Natural killer cell treated with Interleukin-12 subunit alpha and Interleukin-12 subunit beta and Interleukin-15 and Interleukin-18, amount 100 ng/mL, for 72 hours (primary cell): Measurements from ENCODE around the gene SCPEP1. TPM values are rescaled to one million over a fixed set of nuclear protein-coding genes. Genes with fewer than 3 reads are reported as not detected.

ENCODE experiments used
- ATAC-seq, 2 donors: fragments of 150-1000 bp; cut with Tn5 transposase in 1 of 2; sonication (Bioruptor Pico), chemical (Tn5 transposase) in 1 of 2; 2 replicates each; pipeline ENCODE4 v1.10.0; 2021
- DNase-seq: peaks from one replicate; pipeline ENCODE4 v3.0.0; 2022; ENCODE audit warnings: low spot score
- H3K27ac Mint-ChIP-seq, 2 donors: 1 replicate in 1 of 2; 2 replicates in 1 of 2; pipeline ENCODE4 v1.8.0; 2022; ENCODE audit warnings: mixed read lengths in 2 of 2, mild to moderate bottlenecking in 1 of 2, moderate library complexity in 1 of 2
- H3K27me3 Mint-ChIP-seq, 2 donors: 1 replicate in 1 of 2; 2 replicates in 1 of 2; pipeline ENCODE4 v1.8.0; 2022; ENCODE audit warnings: mixed read lengths in 2 of 2
- H3K36me3 Mint-ChIP-seq: one replicate; pipeline ENCODE4 v1.8.0; 2022; ENCODE audit warnings: mixed read lengths
- H3K4me1 Mint-ChIP-seq, 2 donors: 1 replicate in 1 of 2; 2 replicates in 1 of 2; pipeline ENCODE4 v1.8.0; 2022; ENCODE audit warnings: low read depth in 2 of 2, mixed read lengths in 2 of 2, mild to moderate bottlenecking in 1 of 2
- H3K4me3 Mint-ChIP-seq: one replicate; pipeline ENCODE4 v1.8.0; 2022; ENCODE audit warnings: mixed read lengths
- H3K9me3 Mint-ChIP-seq: 2 replicates; pipeline ENCODE4 v1.8.0; 2022; ENCODE audit warnings: mixed read lengths
- total RNA-seq, 2 donors: library from RNA; stranded (reverse); gene quantifications; one replicate each; pipeline ENCODE4 v1.2.3, GENCODE V29; 2022

Gene SCPEP1
- total RNA-seq, 2 donors from 2014 or later = 13.2 to 21.7 TPM

DNA sequence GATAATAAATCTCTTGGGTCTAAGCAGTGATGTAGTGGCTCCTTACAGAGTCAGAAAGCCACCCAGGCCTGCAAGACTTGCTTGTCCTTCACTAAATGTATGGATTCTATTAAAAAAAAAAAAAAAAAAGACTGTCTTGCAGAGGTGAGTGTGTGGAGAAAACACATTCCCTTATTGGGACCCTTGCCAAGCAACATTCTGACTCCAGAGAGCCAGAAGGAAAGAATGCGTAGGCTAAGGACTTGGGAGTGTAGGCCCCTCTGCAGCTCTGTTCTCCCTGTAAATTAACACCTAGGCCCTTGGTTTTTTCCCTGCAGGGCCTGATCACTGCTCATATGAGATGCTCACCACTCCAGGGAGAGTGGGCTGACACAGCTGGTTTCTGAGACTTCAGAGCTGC lies 17.8 kb downstream of the SCPEP1 start:
- Mint-ChIP-seq H3K36me3 (no peaks in the 10 kb centered on the region), H3K27ac (no peak overlapping the region), H3K9me3 (no peaks in the 10 kb centered on the region), H3K27me3 (no peaks in the 10 kb centered on the region), H3K4me3 (no peak overlapping the region), H3K4me1 (no peaks in the 10 kb centered on the region)
- DNase-seq (no peak), ATAC-seq (no peak)

DNA sequence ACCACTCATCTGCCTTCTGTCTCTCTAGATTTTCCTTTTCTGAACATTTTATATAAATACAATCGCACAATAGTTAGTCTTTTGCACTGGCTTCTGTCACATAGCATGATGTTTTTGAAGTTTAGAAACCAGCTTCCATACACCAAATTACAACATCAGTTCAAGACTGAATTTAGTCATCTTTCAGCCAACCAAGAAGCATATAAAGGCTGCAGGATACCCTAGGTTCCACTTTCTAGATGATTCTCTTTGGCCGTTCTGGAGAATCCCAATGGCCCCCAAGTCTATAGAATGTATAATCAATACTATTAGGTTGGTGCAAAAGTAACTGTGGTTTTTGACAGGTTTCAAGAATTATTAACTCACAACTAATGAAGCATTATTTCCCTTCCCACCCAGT lies 19.4 kb downstream of the SCPEP1 start:
- H3K36me3 Mint-ChIP-seq = no peaks in the 10 kb centered on the region
- H3K27ac Mint-ChIP-seq = no peak overlapping the region
- H3K4me1 Mint-ChIP-seq = no peaks in the 10 kb centered on the region
- no peaks in the 10 kb centered on the region for H3K9me3 Mint-ChIP-seq
- H3K4me3 Mint-ChIP-seq = no peak overlapping the region
- H3K27me3 Mint-ChIP-seq = no peaks in the 10 kb centered on the region
- ATAC-seq (no peak), DNase-seq (no peak)

DNA sequence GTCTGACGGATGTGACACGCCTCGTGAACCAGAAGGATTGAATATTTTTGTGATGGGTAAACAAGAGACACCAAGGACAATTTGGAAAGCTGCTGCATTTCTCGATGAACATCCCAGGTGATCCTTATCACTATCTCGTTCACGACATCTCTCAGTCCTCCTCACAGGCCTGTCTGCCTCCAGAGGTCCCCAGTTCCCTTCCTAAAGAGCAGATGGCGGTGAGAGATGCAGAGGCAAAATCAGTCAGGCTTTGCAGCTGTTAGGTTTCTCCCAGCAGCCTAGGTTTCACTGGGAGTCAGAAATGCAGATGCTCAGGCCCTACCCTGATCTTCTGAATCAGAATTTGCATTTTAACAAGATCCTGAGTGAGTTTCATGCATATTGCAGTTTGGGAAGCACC lies 23.6 kb downstream of the SCPEP1 start:
- Mint-ChIP-seq H3K4me1 (peaks cover 17 to 18% of the 10 kb centered on the region in 2 donors), H3K4me3 (no peak overlapping the region), H3K36me3 (no peaks in the 10 kb centered on the region), H3K9me3 (no peaks in the 10 kb centered on the region), H3K27me3 (no peaks in the 10 kb centered on the region), H3K27ac (no peak overlapping the region)
- DNase-seq = no peak
- ATAC-seq = no peak

DNA sequence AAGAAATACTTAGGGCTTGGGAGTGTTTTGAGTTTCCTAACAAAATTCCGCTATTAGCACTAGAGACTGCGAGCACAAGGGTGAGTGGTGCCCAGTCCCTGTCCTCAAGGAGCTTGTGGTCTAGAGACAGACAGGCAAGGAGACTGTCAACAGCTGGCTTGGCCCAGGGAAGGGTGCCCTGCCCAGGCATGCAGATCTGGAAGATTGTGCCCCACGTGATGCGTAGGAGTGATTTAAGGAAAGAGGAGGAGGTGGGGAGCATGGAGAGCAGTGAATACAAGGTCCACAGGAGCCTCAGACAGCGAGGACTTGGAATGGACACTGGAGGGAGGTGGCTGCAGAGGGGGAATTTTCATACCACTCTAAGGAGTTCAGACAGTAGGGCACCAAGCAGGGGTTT lies 25.0 kb downstream of the SCPEP1 start:
- Mint-ChIP-seq H3K27ac (no peak overlapping the region), H3K4me3 (no peak overlapping the region), H3K27me3 (no peaks in the 10 kb centered on the region), H3K4me1 (peaks cover 17 to 18% of the 10 kb centered on the region in 2 donors), H3K9me3 (no peaks in the 10 kb centered on the region), H3K36me3 (no peaks in the 10 kb centered on the region)
- no peak for DNase-seq
- ATAC-seq = no peak

DNA sequence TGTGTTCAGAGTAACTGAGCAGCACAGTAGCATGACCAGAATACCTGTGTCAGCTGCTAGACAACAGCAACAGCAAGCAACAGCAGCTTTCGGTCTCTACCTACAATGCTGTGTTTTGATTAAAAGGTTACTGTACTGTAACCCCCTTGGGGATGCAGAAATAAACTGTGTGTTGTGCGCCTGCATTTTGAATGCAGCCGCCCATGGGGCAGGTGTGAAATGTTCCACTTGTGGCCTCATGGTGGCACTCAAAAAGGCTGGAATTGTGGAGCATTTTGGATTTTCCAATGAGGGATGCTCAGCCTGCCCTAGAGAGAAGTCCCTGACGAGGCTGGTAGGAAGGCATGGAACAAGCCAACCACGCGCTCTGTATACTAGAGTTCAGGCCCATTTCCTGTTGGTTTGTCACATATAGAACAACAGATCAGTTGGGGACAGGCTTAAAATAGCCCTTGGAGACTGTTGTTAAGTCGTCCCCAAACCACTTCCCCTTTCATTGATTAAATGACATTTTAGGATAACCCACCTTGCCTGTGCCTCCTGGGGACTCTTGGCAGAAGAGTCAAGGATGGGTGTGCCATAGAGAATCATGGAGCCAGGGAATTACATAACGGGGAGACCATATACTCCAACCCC lies 27.1 kb downstream of the SCPEP1 start:
- H3K4me3 Mint-ChIP-seq = no peak overlapping the region
- no peak for DNase-seq
- H3K27me3 Mint-ChIP-seq = peaks cover 0 to 10% of the 10 kb centered on the region in 2 donors
- no peaks in the 10 kb centered on the region for H3K36me3 Mint-ChIP-seq
- H3K9me3 Mint-ChIP-seq = no peaks in the 10 kb centered on the region
- peak; percentile 73 to 78 for ATAC-seq
- H3K27ac Mint-ChIP-seq = no peak overlapping the region
- peaks cover 18 to 20% of the 10 kb centered on the region in 2 donors for H3K4me1 Mint-ChIP-seq

DNA sequence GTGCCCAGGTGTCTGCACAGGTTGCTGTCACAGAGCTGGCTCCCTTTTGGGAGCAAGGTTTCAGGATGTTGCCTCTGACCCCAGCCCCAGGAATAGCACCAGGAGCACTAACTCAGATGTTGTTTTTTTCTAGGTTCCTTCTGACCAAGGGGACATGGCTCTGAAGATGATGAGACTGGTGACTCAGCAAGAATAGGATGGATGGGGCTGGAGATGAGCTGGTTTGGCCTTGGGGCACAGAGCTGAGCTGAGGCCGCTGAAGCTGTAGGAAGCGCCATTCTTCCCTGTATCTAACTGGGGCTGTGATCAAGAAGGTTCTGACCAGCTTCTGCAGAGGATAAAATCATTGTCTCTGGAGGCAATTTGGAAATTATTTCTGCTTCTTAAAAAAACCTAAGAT lies 28.1 kb downstream of the SCPEP1 start:
- H3K9me3 Mint-ChIP-seq = no peaks in the 10 kb centered on the region
- H3K27ac Mint-ChIP-seq = no peak overlapping the region
- peaks cover 0 to 15% of the 10 kb centered on the region in 2 donors for H3K27me3 Mint-ChIP-seq

DNA sequence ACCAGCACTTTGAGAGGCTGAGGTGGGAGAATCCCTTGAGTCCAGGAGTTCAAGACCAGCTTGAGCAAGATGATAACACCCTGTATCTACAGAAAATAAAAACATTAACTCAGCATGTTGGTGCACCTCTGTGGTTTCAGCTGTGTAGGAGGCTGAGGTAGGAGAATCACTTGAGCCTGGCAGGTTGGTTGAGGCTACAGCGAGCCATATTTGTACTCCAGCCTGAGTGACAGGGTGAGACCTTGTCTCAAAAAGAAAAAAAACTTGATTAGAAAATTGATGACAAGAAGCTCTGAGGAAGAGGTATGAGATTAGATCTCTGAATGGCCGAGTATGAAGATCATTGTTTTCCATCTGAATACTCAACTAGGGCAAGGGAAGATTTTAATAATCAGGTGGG lies 31.0 kb downstream of the SCPEP1 start:
- Mint-ChIP-seq H3K27ac (no peak overlapping the region), H3K27me3 (peaks cover 0 to 21% of the 10 kb centered on the region in 2 donors), H3K9me3 (no peaks in the 10 kb centered on the region), H3K36me3 (no peaks in the 10 kb centered on the region), H3K4me1 (peaks cover 14 to 17% of the 10 kb centered on the region in 2 donors), H3K4me3 (no peak overlapping the region)
- ATAC-seq (no peak), DNase-seq (no peak)

More for the DNA sequence above, 28.1 kb downstream of the SCPEP1 start:
- H3K4me1 Mint-ChIP-seq = peaks cover 18 to 22% of the 10 kb centered on the region in 2 donors
- DNase-seq (no peak), ATAC-seq (no peak)
- H3K36me3 Mint-ChIP-seq = no peaks in the 10 kb centered on the region
- H3K4me3 Mint-ChIP-seq = no peak overlapping the region

DNA sequence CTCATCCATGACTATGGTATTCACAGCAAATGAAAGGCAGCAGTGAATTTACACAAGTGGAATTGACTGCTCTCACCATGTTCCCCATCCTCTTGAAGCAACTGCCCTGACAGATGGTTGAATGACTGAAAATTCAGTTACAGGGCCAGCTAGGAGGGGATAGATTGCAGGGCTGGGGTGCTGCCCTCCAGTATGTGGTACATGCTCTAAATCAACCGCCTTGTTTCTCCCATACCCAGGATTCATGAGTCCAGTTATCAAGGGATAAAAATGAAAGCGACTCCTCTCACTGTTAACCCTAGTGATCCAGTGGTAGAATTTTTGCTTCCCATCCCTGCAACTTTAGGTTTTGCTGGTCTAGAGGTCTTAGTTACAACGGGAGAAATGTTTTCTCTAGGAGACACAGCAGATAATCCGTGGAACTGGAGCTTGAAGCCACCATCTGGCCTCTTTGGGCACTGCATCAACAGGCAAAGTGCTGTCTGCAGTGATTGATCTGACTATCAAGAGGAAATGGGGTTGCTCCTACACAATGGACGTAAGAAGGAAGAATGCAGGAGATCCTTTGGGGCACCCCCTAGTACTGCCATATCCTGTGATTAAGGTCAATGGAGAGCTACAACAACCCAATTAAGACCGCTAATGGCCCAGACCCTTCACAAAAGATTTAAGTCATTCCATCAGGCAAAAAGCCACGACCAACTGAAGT lies 32.0 kb downstream of the SCPEP1 start:
- Mint-ChIP-seq H3K36me3 (no peaks in the 10 kb centered on the region), H3K27ac (no peak overlapping the region), H3K27me3 (peaks cover 0 to 21% of the 10 kb centered on the region in 2 donors), H3K4me1 (peaks cover 11 to 15% of the 10 kb centered on the region in 2 donors), H3K4me3 (no peak overlapping the region), H3K9me3 (no peaks in the 10 kb centered on the region)
- ATAC-seq (peak; percentile 57 to 70), DNase-seq (peak; percentile 64)

DNA sequence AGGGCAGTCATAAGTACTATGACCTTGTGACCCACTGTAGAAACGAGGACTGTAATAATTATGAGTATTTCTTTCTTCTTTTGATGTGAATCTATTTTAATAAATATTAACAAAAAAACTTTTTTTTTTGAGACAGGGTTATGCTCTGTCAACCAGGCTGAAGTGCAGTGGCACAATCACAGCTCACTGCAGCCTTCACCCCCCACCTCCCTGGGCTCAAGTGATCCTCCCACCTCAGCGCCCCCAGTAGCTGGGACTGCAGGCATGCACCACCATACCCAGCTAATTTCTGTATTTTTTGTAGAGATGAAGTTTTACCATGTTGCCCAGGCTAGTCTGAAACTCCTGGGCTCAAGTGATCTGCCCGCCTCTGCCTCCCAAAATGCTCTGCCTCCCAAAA lies 32.6 kb downstream of the SCPEP1 start:
- Mint-ChIP-seq H3K9me3 (no peaks in the 10 kb centered on the region), H3K4me3 (no peak overlapping the region), H3K27ac (no peak overlapping the region), H3K36me3 (no peaks in the 10 kb centered on the region), H3K4me1 (peaks cover 5 to 9% of the 10 kb centered on the region in 2 donors), H3K27me3 (peaks cover 0 to 23% of the 10 kb centered on the region in 2 donors)
- DNase-seq (no peak), ATAC-seq (no peak)

DNA sequence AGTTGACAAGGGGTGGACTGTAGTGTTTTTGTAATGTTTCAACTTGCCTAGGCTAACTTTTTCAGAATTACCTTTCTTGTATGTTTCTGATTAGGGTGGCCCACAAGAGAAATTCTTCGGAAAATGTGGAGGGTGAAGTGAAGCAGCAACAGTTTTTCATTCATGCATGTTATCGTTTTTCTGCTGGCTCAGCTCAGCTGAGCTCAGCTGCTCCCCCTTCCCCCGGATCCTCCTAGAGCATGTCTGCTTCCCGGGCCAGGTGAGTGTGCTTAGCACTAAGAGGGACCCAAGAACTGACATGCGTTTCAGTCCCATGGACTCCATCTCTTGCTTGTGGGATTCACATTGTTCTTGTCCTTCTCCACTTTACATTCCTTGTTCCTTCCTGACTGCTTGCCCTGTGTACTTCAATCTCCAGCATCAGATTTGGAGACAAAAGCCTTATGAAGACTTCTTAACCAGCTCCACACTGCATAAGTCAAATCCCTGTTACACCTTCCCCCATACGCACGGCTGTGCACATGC lies 33.6 kb downstream of the SCPEP1 start:
- no peak overlapping the region for H3K27ac Mint-ChIP-seq
- H3K9me3 Mint-ChIP-seq = no peaks in the 10 kb centered on the region
- peaks cover 0 to 5% of the 10 kb centered on the region in 2 donors for H3K4me1 Mint-ChIP-seq
- H3K36me3 Mint-ChIP-seq = no peaks in the 10 kb centered on the region
- ATAC-seq (no peak), DNase-seq (no peak)
- no peak overlapping the region for H3K4me3 Mint-ChIP-seq
- H3K27me3 Mint-ChIP-seq = peaks cover 0 to 23% of the 10 kb centered on the region in 2 donors

DNA sequence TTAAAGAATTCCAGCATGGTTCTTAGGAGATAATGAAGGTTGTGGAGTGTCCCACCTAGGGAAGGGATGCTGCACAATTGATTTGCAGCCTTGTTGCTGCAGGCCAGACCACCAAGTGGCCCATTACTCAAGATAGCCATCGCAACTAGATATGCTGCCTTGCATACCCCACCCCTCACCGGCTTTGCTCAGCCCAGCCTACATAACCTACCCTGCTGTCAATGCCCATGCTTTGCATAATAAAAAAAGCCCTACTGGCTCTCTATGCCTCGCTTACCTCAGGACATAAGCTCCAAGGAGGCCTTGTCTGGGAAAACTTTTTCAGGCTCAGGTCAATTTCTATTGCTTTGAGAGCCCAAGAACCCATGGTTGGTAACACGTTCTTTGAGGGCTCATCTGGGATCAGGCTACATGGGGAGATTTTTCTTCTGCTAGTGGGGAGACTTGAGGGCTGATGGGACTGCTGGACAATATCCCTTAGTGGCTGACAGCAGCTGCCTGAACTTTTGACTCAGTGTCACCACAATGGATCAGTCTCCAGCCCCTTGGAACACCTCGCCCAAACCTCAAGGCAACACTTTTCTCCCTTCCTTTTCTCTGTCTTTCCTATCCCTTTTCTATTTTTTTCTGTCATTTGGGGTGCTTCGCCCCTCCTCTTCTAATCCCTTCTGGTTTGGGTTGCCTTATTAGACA lies 38.3 kb downstream of the SCPEP1 start:
- Mint-ChIP-seq H3K36me3 (no peaks in the 10 kb centered on the region), H3K27ac (no peak overlapping the region), H3K4me3 (no peak overlapping the region), H3K9me3 (no peaks in the 10 kb centered on the region), H3K27me3 (peaks cover 6 to 18% of the 10 kb centered on the region in 2 donors), H3K4me1 (no peaks in the 10 kb centered on the region)
- ATAC-seq (no peak), DNase-seq (no peak)

DNA sequence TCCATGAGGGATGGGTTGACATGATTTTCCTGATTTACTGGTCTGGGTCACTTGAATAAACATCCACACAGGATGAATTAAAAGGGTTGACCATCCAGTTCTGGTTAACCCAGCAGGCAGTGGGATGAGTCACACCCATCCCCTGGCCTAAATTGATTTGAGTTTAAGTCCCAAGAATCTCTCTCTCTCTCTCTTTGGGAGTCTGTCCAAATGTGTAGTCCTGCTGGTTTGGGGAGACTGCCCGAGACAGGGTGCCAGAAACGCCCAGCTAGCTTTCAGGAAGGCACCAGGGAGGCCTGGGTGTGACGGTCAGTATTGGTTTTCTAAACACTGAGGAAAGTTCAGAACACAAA lies 38.8 kb downstream of the SCPEP1 start:
- Mint-ChIP-seq H3K4me3 (no peak overlapping the region), H3K36me3 (no peaks in the 10 kb centered on the region)
- no peak for ATAC-seq

DNA sequence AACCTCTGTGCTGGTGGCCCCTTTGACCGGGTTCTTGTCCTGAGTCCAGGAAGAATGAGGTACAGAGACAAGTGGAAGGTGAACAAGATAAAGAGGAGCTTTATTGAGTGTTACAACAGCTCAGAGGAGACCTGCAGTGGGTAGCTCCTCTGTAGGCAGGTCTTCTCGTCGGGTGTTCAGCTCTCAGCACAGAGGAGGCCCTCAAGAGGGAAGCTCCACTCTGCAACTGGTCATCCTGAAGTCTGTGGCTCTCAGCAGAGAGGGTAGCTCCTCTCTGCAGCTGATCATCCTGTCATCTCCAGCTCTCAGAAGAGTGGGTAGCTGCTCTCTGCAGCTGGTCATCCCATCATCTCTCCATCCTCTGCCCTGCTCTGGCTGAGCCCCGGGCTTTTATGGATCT lies 39.7 kb downstream of the SCPEP1 start:
- no peaks in the 10 kb centered on the region for H3K4me1 Mint-ChIP-seq
- ATAC-seq (no peak), DNase-seq (no peak)
- H3K9me3 Mint-ChIP-seq = no peaks in the 10 kb centered on the region
- no peak overlapping the region for H3K27ac Mint-ChIP-seq
- no peak overlapping the region for H3K4me3 Mint-ChIP-seq
- no peaks in the 10 kb centered on the region for H3K36me3 Mint-ChIP-seq
- peaks cover 6 to 13% of the 10 kb centered on the region in 2 donors for H3K27me3 Mint-ChIP-seq

More for the DNA sequence above, 38.8 kb downstream of the SCPEP1 start:
- Mint-ChIP-seq H3K27ac (no peak overlapping the region), H3K4me1 (no peaks in the 10 kb centered on the region), H3K27me3 (peaks cover 6 to 15% of the 10 kb centered on the region in 2 donors), H3K9me3 (no peaks in the 10 kb centered on the region)
- no peak for DNase-seq

DNA sequence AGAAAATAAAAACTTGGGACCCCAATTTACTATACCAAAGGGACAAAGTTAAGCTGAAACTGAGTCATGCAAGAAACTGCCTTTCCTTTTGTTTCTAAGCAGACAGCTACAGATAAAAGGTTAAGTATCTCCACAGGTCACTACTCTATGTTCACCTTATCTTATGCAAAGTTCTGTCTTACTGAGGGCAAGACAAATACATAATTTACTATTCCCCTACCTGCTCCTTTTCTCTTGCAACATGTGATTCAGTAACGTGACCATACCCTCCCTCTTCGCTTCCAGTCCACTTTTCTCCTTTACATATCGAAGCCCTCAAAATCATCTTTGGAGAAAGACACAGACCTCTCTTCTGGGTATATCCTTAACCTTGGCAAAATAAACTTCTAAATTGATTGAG lies 42.3 kb downstream of the SCPEP1 start:
- Mint-ChIP-seq H3K9me3 (no peaks in the 10 kb centered on the region), H3K27me3 (peaks cover 13 to 17% of the 10 kb centered on the region in 2 donors), H3K36me3 (no peaks in the 10 kb centered on the region), H3K27ac (no peak overlapping the region), H3K4me3 (no peak overlapping the region), H3K4me1 (no peaks in the 10 kb centered on the region)
- DNase-seq = no peak
- ATAC-seq = no peak
